GM23248 (cell line): ENCODE measurements around the gene ADAM19. TPM values are rescaled to one million over a fixed set of nuclear protein-coding genes. Genes with fewer than 3 reads are reported as not detected.

Source experiments
- DNase-seq: peaks from one replicate; pipeline ENCODE4 v3.0.0-alpha.2; 2015
- H2AFZ ChIP-seq: fragments of 200-600 bp; sonication (generic); 2 replicates; pipeline ENCODE4 v1.6.1; 2016; ENCODE audit warnings: antibody characterized with exemption
- H3F3A ChIP-seq: fragments of 200-600 bp; sonication (generic); 2 replicates; pipeline ENCODE4 v1.6.1; 2016; ENCODE audit warnings: mild to moderate bottlenecking, antibody characterized with exemption, mixed run types; ENCODE audit not compliant: insufficient read depth
- H3K27ac ChIP-seq: fragments of 200-600 bp; sonication (generic); 2 replicates; pipeline ENCODE4 v1.5.1; 2016; ENCODE audit warnings: mild to moderate bottlenecking
- H3K27me3 ChIP-seq: fragments of 200-600 bp; sonication (generic); replicated peaks from 2 replicates; pipeline ENCODE4 v1.6.1; 2016; ENCODE audit warnings: mild to moderate bottlenecking; ENCODE audit not compliant: insufficient read depth
- H3K36me3 ChIP-seq: fragments of 200-600 bp; sonication (generic); 2 replicates; pipeline ENCODE4 v1.6.1; 2016; ENCODE audit warnings: low read depth, mild to moderate bottlenecking
- H3K4me1 ChIP-seq: fragments of 200-600 bp; sonication (generic); 2 replicates; pipeline ENCODE4 v1.6.1; 2016; ENCODE audit warnings: mild to moderate bottlenecking; ENCODE audit not compliant: insufficient read depth
- H3K4me2 ChIP-seq: fragments of 200-600 bp; sonication (generic); one replicate; pipeline ENCODE4 v1.6.1; 2016; ENCODE audit warnings: mild to moderate bottlenecking; ENCODE audit not compliant: unreplicated experiment
- H3K4me3 ChIP-seq: fragments of 200-600 bp; sonication (generic); 2 replicates; pipeline ENCODE4 v1.5.1; 2016; ENCODE audit warnings: mild to moderate bottlenecking
- H3K79me2 ChIP-seq: fragments of 200-600 bp; sonication (generic); 2 replicates; pipeline ENCODE4 v1.6.1; 2016; ENCODE audit warnings: mild to moderate bottlenecking; ENCODE audit not compliant: insufficient read depth
- H3K9ac ChIP-seq: fragments of 200-600 bp; sonication (generic); 2 replicates; pipeline ENCODE4 v1.6.1; 2016; ENCODE audit warnings: mild to moderate bottlenecking
- H3K9me2 ChIP-seq: fragments of 200-600 bp; sonication (generic); 2 replicates; pipeline ENCODE4 v1.6.1; 2016; ENCODE audit warnings: mixed run types, mild to moderate bottlenecking, moderate library complexity; ENCODE audit not compliant: insufficient read depth
- H3K9me3 ChIP-seq: fragments of 200-600 bp; sonication (generic); one replicate; pipeline ENCODE4 v1.6.1; 2017; ENCODE audit warnings: low read depth
- H4K20me1 ChIP-seq: fragments of 200-600 bp; sonication (generic); 2 replicates; pipeline ENCODE4 v1.6.0; 2016; ENCODE audit not compliant: insufficient read depth
- EZH2 ChIP-seq: fragments of 200-600 bp; sonication (generic); IDR thresholded peaks from 2 replicates; pipeline ENCODE4 v1.6.1; 2018; ENCODE audit warnings: antibody characterized with exemption, mild to moderate bottlenecking; ENCODE audit not compliant: insufficient read depth, poor library complexity, severe bottlenecking
- EZH2phosphoT487 ChIP-seq: fragments of 200-600 bp; sonication (generic); IDR thresholded peaks from 2 replicates; pipeline ENCODE4 v1.6.1; 2018; ENCODE audit warnings: antibody characterized with exemption, moderate library complexity, mild to moderate bottlenecking, low read depth; ENCODE audit not compliant: insufficient read depth
- WGBS, 2 experiments: methylation state at CpG; one replicate each; pipeline ENCODE4 v1.1.6; 2015 to 2017; ENCODE audit warnings: low lambda C conversion rate in 2 of 2, low coverage in 1 of 2; ENCODE audit errors: missing lambda C conversion rate in 2 of 2; 5-methylcytosine and 5-hydroxymethylcytosine counted together
- in situ Hi-C: fragments of 300-500 bp; cut with MboI; formaldehyde crosslinking; loops from 2 replicates; pipeline ENCODE4 v1.15.0; 2020
- polyA plus RNA-seq: library from polyadenylated mRNA; unstranded; fragments of >200 nt; fragmentation: Nextera tagmentation; extraction: Ambion mirVana; gene quantifications from 2 replicates; pipeline ENCODE4 v1.2.1, GENCODE V29; 2016
- total RNA-seq: library from RNA; depleted of rRNA; stranded (reverse); fragments of >200 nt; shearing (Covaris generic); gene quantifications from 2 replicates; pipeline ENCODE4 v1.2.3, GENCODE V29; 2014

The ADAM19 gene
- total and polyA plus RNA-seq, 2 experiments from 2014 or later, result 18.1 to 20.5 TPM

DNA sequence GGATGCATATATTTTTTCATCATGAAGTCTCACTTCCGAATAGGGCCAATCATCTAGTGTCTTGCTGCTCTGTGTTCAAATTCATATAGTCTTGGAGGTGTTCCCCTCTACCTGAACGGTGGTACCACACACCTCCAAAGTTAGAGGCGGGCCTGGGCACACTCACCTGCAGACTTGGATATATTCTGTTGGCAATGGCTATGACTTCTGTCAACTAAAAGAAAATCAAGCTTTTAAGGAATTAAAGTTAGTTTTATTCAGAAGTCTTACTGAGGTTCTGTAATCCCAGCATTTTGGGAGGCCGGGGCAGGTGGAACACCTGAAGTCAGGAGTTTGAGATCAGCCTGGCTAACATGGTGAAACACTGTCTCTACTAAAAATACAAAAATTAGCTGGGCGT lies 118.2 kb downstream of the ADAM19 start:
- H3K9ac ChIP-seq, result no peak overlapping the region
- H3K9me2 ChIP-seq, result no peaks in the 10 kb centered on the region
- no peak overlapping the region for H3K4me3 ChIP-seq
- H3K4me1 ChIP-seq, result no peaks in the 10 kb centered on the region
- H3K4me2 ChIP-seq, result no peak overlapping the region
- no peaks in the 10 kb centered on the region for H3K9me3 ChIP-seq
- H4K20me1 ChIP-seq, result no peaks in the 10 kb centered on the region
- WGBS, 2 experiments, result 79 to 82% methylated on average over 5 of the region's 5 CpGs
- DNase-seq, result no peak
- no peak overlapping the region for H2AFZ ChIP-seq
- H3K79me2 ChIP-seq, result no peaks in the 10 kb centered on the region
- H3K27ac ChIP-seq, result no peak overlapping the region
- in situ Hi-C loops, result no loop called here
- peaks cover 22% of the 10 kb centered on the region for H3K27me3 ChIP-seq
- no peak for TF ChIP-seq EZH2
- TF ChIP-seq EZH2phosphoT487, result no peak
- no peaks in the 10 kb centered on the region for H3F3A ChIP-seq
- H3K36me3 ChIP-seq, result no peaks in the 10 kb centered on the region

DNA sequence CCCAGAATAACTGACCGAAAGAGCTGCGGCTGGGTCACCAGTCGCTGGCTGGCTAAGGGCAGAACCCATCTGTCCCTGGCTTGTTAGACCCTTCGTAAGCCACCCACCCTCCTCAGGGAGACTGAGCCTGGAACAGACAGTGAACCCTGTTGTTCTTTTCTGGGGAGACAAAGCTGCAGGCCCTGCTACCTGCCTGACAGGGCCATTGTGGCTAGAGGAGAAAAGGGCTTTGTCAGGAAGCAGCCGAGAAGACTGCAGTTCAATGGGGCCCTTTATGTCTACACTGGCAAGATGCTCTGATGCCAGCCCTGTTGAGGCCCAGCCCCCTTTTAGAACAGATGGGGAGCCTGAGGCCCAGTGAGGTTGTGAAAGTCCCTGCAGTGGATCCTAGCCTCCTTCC lies 119.3 kb downstream of the ADAM19 start:
- H3K79me2 ChIP-seq, result no peaks in the 10 kb centered on the region
- in situ Hi-C loops, result no loop called here
- TF ChIP-seq EZH2phosphoT487 (no peak), EZH2 (no peak)

DNA sequence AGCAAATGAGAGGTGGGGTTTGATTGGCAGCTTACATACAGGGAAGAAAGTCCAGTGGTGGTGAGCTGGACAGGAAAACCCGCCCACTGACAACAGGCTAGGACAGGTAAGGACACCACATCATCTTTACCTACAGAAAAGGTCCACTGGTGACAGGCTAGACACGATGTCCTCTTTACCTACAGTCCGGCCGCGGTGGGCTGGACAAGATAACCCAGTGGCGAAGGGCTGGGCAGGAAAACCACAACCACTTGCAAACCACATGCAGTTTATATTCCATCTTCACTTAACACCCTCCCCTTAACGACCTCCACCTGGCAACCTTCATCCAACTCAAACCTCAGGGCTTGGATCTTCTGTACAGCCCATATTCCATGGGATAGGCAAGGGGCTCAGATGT lies 120.5 kb downstream of the ADAM19 start:
- Histone ChIP-seq H3K4me1 (no peaks in the 10 kb centered on the region), H3K36me3 (no peaks in the 10 kb centered on the region), H2AFZ (no peak overlapping the region), H3K9me3 (no peaks in the 10 kb centered on the region), H3K9ac (no peak overlapping the region), H3K79me2 (no peaks in the 10 kb centered on the region), H3F3A (no peaks in the 10 kb centered on the region), H4K20me1 (no peaks in the 10 kb centered on the region), H3K27ac (no peak overlapping the region), H3K9me2 (no peaks in the 10 kb centered on the region), H3K4me3 (no peak overlapping the region), H3K27me3 (peaks cover 6% of the 10 kb centered on the region; the same call in 1 of the 2 replicates), H3K4me2 (no peak overlapping the region)
- no peak for DNase-seq
- in situ Hi-C loops, result no loop called here
- TF ChIP-seq EZH2phosphoT487, result no peak
- TF ChIP-seq EZH2, result no peak
- WGBS, 2 experiments, result 85 to 93% methylated on average over 7 of the region's 7 CpGs

More for the DNA sequence above, 119.3 kb downstream of the ADAM19 start:
- no peaks in the 10 kb centered on the region for H3F3A ChIP-seq
- no peak overlapping the region for H3K4me2 ChIP-seq
- no peaks in the 10 kb centered on the region for H3K9me3 ChIP-seq
- no peak overlapping the region for H3K9ac ChIP-seq
- H4K20me1 ChIP-seq, result no peaks in the 10 kb centered on the region
- no peaks in the 10 kb centered on the region for H3K9me2 ChIP-seq
- no peak for DNase-seq
- H3K27ac ChIP-seq, result no peak overlapping the region
- H3K36me3 ChIP-seq, result no peaks in the 10 kb centered on the region
- H3K4me3 ChIP-seq, result no peak overlapping the region
- 92 to 97% methylated on average over 5 of the region's 5 CpGs for WGBS, 2 experiments
- peaks cover 18% of the 10 kb centered on the region for H3K27me3 ChIP-seq
- H2AFZ ChIP-seq, result no peak overlapping the region
- H3K4me1 ChIP-seq, result no peaks in the 10 kb centered on the region

DNA sequence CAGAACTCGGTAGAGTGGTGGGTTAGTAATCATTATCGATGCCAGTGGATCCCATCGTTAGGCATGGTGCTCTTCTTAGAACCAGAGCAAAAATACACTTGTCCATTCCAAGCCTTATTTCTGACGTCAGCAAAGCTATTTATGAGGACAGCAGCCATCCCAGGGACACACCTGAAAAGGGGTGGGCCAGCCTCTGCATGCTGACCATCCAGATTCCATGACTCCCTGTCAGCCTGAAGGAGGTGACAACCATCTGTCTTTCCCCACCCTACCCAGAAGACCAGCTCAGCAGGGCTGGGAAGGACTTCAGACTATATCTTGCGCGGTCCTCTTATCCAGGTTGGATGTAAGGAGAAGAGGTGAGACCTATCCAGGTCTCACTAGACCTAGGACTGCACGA lies 121.3 kb downstream of the ADAM19 start:
- Histone ChIP-seq H3K9me3 (no peaks in the 10 kb centered on the region), H3K9me2 (no peaks in the 10 kb centered on the region), H3K4me3 (no peak overlapping the region), H3K4me1 (no peaks in the 10 kb centered on the region), H3K27ac (no peak overlapping the region), H3K36me3 (no peaks in the 10 kb centered on the region), H3K4me2 (no peak overlapping the region), H3K27me3 (0 out of 2 replicates have a peak, but pooled peaks cover under 1% of the 10 kb centered on the region), H3F3A (no peaks in the 10 kb centered on the region), H4K20me1 (no peaks in the 10 kb centered on the region), H3K9ac (no peak overlapping the region), H3K79me2 (no peaks in the 10 kb centered on the region), H2AFZ (no peak overlapping the region)
- WGBS, 2 experiments, result 76 to 82% methylated on average over 7 of the region's 7 CpGs
- no peak for TF ChIP-seq EZH2phosphoT487
- no peak for TF ChIP-seq EZH2
- in situ Hi-C loops, result no loop called here
- no peak for DNase-seq

DNA sequence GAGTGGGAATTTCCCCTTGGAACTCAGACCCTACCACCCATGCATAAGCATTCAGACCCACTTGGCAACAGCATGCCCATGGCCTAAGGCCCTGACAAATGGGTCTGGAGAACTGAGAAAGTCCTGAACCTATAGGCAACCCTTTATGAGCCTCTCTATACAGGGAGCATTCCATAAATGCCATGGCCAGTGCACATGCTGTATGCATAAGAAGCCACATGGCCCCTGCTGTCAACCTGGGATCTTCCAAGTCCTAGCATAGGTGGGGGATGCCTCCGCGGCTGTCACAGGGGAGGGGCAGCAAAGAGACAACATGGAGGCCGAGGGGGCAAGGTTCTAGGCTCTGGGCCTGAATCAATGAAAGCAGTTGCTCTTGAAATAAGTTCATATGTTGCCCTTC lies 123.8 kb downstream of the ADAM19 start:
- H3K9ac ChIP-seq, result no peak overlapping the region
- no peaks in the 10 kb centered on the region for H3F3A ChIP-seq
- H4K20me1 ChIP-seq, result no peaks in the 10 kb centered on the region
- no peak for DNase-seq
- WGBS, 2 experiments, result 89 to 97% methylated on average over 3 of the region's 3 CpGs
- no peak overlapping the region for H3K4me2 ChIP-seq
- no peaks in the 10 kb centered on the region for H3K79me2 ChIP-seq
- no peaks in the 10 kb centered on the region for H3K4me1 ChIP-seq
- no peaks in the 10 kb centered on the region for H3K9me3 ChIP-seq
- no peak overlapping the region for H2AFZ ChIP-seq
- no peaks in the 10 kb centered on the region for H3K36me3 ChIP-seq
- in situ Hi-C loops, result no loop called here
- H3K27ac ChIP-seq, result no peak overlapping the region
- no peak overlapping the region for H3K4me3 ChIP-seq
- H3K27me3 ChIP-seq, result no peaks in the 10 kb centered on the region
- no peaks in the 10 kb centered on the region for H3K9me2 ChIP-seq
- no peak for TF ChIP-seq EZH2
- TF ChIP-seq EZH2phosphoT487, result no peak
